ENCODE results near the gene DNPH1.

GRCh38 chr6:43273707-43274106 lies 44.4 kb upstream of the DNPH1 start:
- TF ChIP-seq CTCF (IDR thresholded peaks at IDR 0.05; ENCODE audit: poor library complexity) (no peak), EZH2 (IDR thresholded peaks at IDR 0.05; ENCODE audit: borderline replicate concordance) (no peak)
